GM23338 (cell line): Measurements from ENCODE around the gene A4GNT. TPM values are rescaled to one million over a fixed set of nuclear protein-coding genes. Genes with fewer than 3 reads are reported as not detected.

ENCODE experiments used
- ATAC-seq: fragments of 200-7000 bp; cut with Tn5 transposase; 3 replicates; pipeline ENCODE4 v1.9.1; 2020
- DNase-seq: peaks from one replicate; pipeline ENCODE4 v3.0.0-alpha.2; 2015; ENCODE audit warnings: low spot score
- H2AFZ ChIP-seq: fragments of 200-600 bp; sonication (generic); 2 replicates; pipeline ENCODE4 v1.8.0; 2016; ENCODE audit warnings: antibody characterized with exemption, mild to moderate bottlenecking, moderate library complexity
- H3F3A ChIP-seq: fragments of 200-600 bp; sonication (generic); replicated peaks from 2 replicates; pipeline ENCODE4 v1.8.0; 2017; ENCODE audit warnings: antibody characterized with exemption, mixed run types, low read depth
- H3K27ac ChIP-seq: fragments of 200-600 bp; sonication (generic); 2 replicates; pipeline ENCODE4 v1.6.1; 2016; ENCODE audit warnings: low read depth
- H3K27me3 ChIP-seq: fragments of 200-600 bp; sonication (generic); 2 replicates; pipeline ENCODE4 v1.8.0; 2016; ENCODE audit warnings: mild to moderate bottlenecking, mixed run types, moderate library complexity; ENCODE audit not compliant: insufficient read depth
- H3K36me3 ChIP-seq: fragments of 200-600 bp; sonication (generic); 2 replicates; pipeline ENCODE4 v1.8.0; 2016; ENCODE audit warnings: mild to moderate bottlenecking; ENCODE audit not compliant: insufficient read depth
- H3K4me1 ChIP-seq: fragments of 200-600 bp; sonication (generic); 2 replicates; pipeline ENCODE4 v1.8.0; 2016; ENCODE audit warnings: mild to moderate bottlenecking, moderate library complexity; ENCODE audit not compliant: insufficient read depth
- H3K4me2 ChIP-seq: fragments of 200-600 bp; sonication (generic); 2 replicates; pipeline ENCODE4 v1.7.1; 2017; ENCODE audit warnings: mixed run types
- H3K4me3 ChIP-seq: fragments of 200-600 bp; sonication (generic); 2 replicates; pipeline ENCODE4 v1.6.1; 2016; ENCODE audit warnings: mixed run types
- H3K79me2 ChIP-seq: fragments of 200-600 bp; sonication (generic); replicated peaks from 2 replicates; pipeline ENCODE4 v1.8.0; 2017; ENCODE audit warnings: mild to moderate bottlenecking; ENCODE audit not compliant: insufficient read depth
- H3K9me2 ChIP-seq: fragments of 200-600 bp; sonication (generic); 2 replicates; pipeline ENCODE4 v1.8.0; 2017; ENCODE audit not compliant: insufficient read depth
- H4K20me1 ChIP-seq: fragments of 200-600 bp; sonication (generic); replicated peaks from 2 replicates; pipeline ENCODE4 v1.8.0; 2017; ENCODE audit warnings: mild to moderate bottlenecking; ENCODE audit not compliant: insufficient read depth
- H3K27ac Mint-ChIP-seq: 2 replicates; pipeline ENCODE4 v1.8.0; 2020; ENCODE audit warnings: inconsistent platforms, mild to moderate bottlenecking, moderate library complexity, mixed read lengths
- H3K27me3 Mint-ChIP-seq: 3 replicates; pipeline ENCODE4 v1.8.0; 2022; ENCODE audit warnings: low read depth, mild to moderate bottlenecking, moderate library complexity, mixed read lengths, inconsistent platforms; ENCODE audit not compliant: insufficient read depth, poor library complexity
- H3K36me3 Mint-ChIP-seq: 3 replicates; pipeline ENCODE4 v1.8.0; 2021; ENCODE audit warnings: low read depth, mild to moderate bottlenecking, inconsistent platforms, moderate library complexity, mixed read lengths
- H3K4me1 Mint-ChIP-seq: 3 replicates; pipeline ENCODE4 v1.8.0; 2020; ENCODE audit warnings: mild to moderate bottlenecking, inconsistent platforms, mixed read lengths
- H3K4me3 Mint-ChIP-seq: 3 replicates; pipeline ENCODE4 v1.8.0; 2021; ENCODE audit warnings: moderate library complexity, mild to moderate bottlenecking, inconsistent platforms, mixed read lengths
- H3K9me3 Mint-ChIP-seq: 3 replicates; pipeline ENCODE4 v1.8.0; 2020; ENCODE audit warnings: moderate library complexity, mild to moderate bottlenecking, inconsistent platforms, mixed read lengths
- EZH2 ChIP-seq: fragments of 200-600 bp; sonication (generic); IDR thresholded peaks from one replicate; pipeline ENCODE4 v1.8.0; 2017; ENCODE audit warnings: antibody characterized with exemption, mild to moderate bottlenecking, low read depth; ENCODE audit not compliant: unreplicated experiment
- EZH2phosphoT487 ChIP-seq: fragments of 200-600 bp; sonication (generic); IDR thresholded peaks from one replicate; pipeline ENCODE4 v1.8.1; 2018; ENCODE audit warnings: antibody characterized with exemption; ENCODE audit not compliant: unreplicated experiment
- JUNB ChIP-seq: IDR thresholded peaks from one replicate; pipeline ENCODE4 v1.6.1; 2016; ENCODE audit warnings: antibody characterized with exemption; ENCODE audit not compliant: unreplicated experiment
- NANOG ChIP-seq: IDR thresholded peaks from 2 replicates; pipeline ENCODE4 v1.6.1; 2016; ENCODE audit warnings: antibody characterized with exemption, borderline replicate concordance
- POLR2AphosphoS5 ChIP-seq: IDR thresholded peaks from 2 replicates; pipeline ENCODE4 v1.6.1; 2016; ENCODE audit warnings: antibody characterized with exemption, low read depth
- STAT1 ChIP-seq: IDR thresholded peaks from one replicate; pipeline ENCODE4 v1.6.1; 2016; ENCODE audit warnings: antibody characterized with exemption; ENCODE audit not compliant: unreplicated experiment
- ZNF114 ChIP-seq: fragments of 250-450 bp; sonication (Bioruptor Pico); IDR thresholded peaks from 2 replicates; pipeline ENCODE4 v1.5.0; 2020; ENCODE audit warnings: mild to moderate bottlenecking, moderate library complexity
- ZNF331 ChIP-seq: fragments of 250-450 bp; sonication (Bioruptor Pico); IDR thresholded peaks from 2 replicates; pipeline ENCODE4 v1.5.0; 2020; ENCODE audit warnings: low read depth, mild to moderate bottlenecking, moderate library complexity
- polyA plus RNA-seq: library from polyadenylated mRNA; unstranded; fragments of >200 nt; fragmentation: Nextera tagmentation; extraction: Ambion mirVana; gene quantifications from 2 replicates; pipeline ENCODE4 v1.2.1, GENCODE V29; 2016
- total RNA-seq: library from RNA; depleted of rRNA; stranded (reverse); fragments of >200 nt; shearing (Covaris generic); gene quantifications from 2 replicates; pipeline ENCODE4 v1.2.3, GENCODE V29; 2014
- TF ChIP-seq, protein P1 (sequence below), 2 experiments: fragments of 200-600 bp in 1 of 2; sonication (generic) in 1 of 2; conservative IDR thresholded peaks; 2 replicates each; pipeline versions ENCODE4 v1.5.1 to v1.6.1; 2016 to 2017; ENCODE audit warnings: antibody characterized with exemption in 2 of 2, low read depth in 2 of 2, mild to moderate bottlenecking in 2 of 2, moderate library complexity in 1 of 2

A4GNT gene
- total and polyA plus RNA-seq, 2 experiments from 2014 or later = not detected

DNA sequence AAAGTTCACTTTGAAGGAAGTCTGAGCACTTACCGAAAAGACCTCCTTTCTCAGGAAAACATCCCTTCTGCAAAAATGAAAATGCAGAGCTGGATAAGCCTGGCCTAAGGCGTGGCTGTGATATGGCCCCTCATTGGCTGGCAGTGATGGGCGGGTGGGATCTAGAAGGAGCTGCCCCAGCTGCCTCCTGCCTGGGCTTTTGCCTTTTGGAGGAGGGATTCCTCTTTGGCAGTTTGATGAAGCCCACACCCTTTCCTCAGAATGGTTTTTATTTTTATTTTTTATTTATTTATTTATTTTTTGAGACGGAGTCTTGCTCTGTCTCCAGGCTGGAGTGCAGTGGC is 12.8 kb downstream of the A4GNT start (continued):
- TF ChIP-seq EZH2 (no peak), ZNF331 (CRISPR knock-in tag) (no peak), JUNB (no peak), STAT1 (no peak)
- TF ChIP-seq, protein P1, sequence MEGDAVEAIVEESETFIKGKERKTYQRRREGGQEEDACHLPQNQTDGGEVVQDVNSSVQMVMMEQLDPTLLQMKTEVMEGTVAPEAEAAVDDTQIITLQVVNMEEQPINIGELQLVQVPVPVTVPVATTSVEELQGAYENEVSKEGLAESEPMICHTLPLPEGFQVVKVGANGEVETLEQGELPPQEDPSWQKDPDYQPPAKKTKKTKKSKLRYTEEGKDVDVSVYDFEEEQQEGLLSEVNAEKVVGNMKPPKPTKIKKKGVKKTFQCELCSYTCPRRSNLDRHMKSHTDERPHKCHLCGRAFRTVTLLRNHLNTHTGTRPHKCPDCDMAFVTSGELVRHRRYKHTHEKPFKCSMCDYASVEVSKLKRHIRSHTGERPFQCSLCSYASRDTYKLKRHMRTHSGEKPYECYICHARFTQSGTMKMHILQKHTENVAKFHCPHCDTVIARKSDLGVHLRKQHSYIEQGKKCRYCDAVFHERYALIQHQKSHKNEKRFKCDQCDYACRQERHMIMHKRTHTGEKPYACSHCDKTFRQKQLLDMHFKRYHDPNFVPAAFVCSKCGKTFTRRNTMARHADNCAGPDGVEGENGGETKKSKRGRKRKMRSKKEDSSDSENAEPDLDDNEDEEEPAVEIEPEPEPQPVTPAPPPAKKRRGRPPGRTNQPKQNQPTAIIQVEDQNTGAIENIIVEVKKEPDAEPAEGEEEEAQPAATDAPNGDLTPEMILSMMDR (conservative IDR thresholded peaks at IDR 0.05; ENCODE audit: low read depth in 2 of 2) = no peak

DNA sequence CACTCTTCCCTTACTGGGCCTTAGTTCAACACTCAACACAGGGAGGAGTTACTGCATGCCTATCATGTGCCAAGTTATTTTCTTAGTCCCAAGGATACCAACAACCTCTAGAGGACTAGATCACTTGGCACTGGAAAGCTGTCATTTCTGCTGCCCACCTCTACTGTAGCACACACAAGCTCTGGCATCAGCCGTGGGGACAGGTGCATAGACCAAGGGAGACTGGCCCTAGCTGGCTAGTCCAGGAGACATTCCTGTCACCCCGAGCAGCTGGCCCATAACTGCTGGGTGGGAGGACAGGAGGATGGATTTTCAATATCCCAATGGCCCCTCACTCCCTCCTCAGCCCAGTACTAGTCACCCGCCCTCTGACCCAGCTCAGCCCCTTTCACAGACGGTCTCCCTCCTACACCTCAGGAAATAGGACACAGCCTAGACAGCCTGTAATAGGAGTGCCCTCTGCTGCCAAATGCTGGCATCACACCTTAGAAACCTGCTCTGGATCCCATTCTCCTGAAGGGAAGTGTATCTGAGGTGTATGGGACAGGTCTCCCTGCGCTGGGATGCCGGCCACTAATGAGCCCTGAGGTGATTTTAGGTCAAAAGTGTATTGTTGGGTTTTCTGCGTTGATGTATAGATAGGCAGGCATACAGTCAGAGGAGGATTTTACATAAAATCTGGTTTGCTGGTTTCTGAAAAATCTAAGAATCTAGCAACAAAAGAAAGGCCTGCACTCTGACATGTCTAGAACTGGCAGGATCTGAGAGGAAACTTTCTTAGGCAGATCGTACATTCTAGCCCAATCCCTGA is 13.4 kb downstream of the A4GNT start:
- ATAC-seq (peak; percentile 67), DNase-seq (peak; percentile 93)
- no peaks in the 10 kb centered on the region for H3K9me2 ChIP-seq
- no peak overlapping the region for H3K27ac ChIP-seq
- H3K4me2 ChIP-seq = no peak overlapping the region
- Mint-ChIP-seq H3K9me3 (no peaks in the 10 kb centered on the region; the same call in 2 of the 3 replicates), H3K4me3 (no peak overlapping the region), H3K36me3 (no peaks in the 10 kb centered on the region; the same call in 1 of the 3 replicates), H3K4me1 (peaks cover 14% of the 10 kb centered on the region), H3K27me3 (peaks cover 8% of the 10 kb centered on the region), H3K27ac (no peak overlapping the region)
- no peaks in the 10 kb centered on the region for H3F3A ChIP-seq
- H4K20me1 ChIP-seq = no peaks in the 10 kb centered on the region
- peaks cover 3% of the 10 kb centered on the region; the same call in 1 of the 2 replicates for H3K36me3 ChIP-seq
- H3K4me1 ChIP-seq = peaks cover 14% of the 10 kb centered on the region
- peaks cover 6% of the 10 kb centered on the region for H3K79me2 ChIP-seq
- H3K27me3 ChIP-seq = no peaks in the 10 kb centered on the region
- no peak overlapping the region for H3K4me3 ChIP-seq
- no peak overlapping the region for H2AFZ ChIP-seq
- TF ChIP-seq EZH2 (no peak), STAT1 (no peak), JUNB (no peak), EZH2phosphoT487 (no peak), POLR2AphosphoS5 (no peak), NANOG (no peak), ZNF114 (CRISPR knock-in tag) (no peak)
- TF ChIP-seq, protein P1 (conservative IDR thresholded peaks at IDR 0.05; ENCODE audit: low read depth in 2 of 2) = peak; percentile 81 to 97
